Measurements from ENCODE around the gene ERH.

- no peak for TF ChIP-seq CTCF (IDR thresholded peaks at IDR 0.05)
- TF ChIP-seq EZH2 (IDR thresholded peaks at IDR 0.05), result no peak
- TF ChIP-seq EZH2phosphoT487 (IDR thresholded peaks at IDR 0.05), result no peak
Measured at GRCh38 chr14:69374235-69374634, 23.9 kb downstream of the ERH start.
